Stimulated activated CD8-positive, alpha-beta memory T cell treated with anti-CD3 and anti-CD28 coated beads, Interleukin-4, amount 100 ng/mL, for 48 hours (primary cell): ENCODE results near the gene KCTD17.

Experiments used
- DNase-seq: peaks from one replicate; pipeline ENCODE4 v3.0.0-alpha.2; 2020

KCTD17 gene

DNA sequence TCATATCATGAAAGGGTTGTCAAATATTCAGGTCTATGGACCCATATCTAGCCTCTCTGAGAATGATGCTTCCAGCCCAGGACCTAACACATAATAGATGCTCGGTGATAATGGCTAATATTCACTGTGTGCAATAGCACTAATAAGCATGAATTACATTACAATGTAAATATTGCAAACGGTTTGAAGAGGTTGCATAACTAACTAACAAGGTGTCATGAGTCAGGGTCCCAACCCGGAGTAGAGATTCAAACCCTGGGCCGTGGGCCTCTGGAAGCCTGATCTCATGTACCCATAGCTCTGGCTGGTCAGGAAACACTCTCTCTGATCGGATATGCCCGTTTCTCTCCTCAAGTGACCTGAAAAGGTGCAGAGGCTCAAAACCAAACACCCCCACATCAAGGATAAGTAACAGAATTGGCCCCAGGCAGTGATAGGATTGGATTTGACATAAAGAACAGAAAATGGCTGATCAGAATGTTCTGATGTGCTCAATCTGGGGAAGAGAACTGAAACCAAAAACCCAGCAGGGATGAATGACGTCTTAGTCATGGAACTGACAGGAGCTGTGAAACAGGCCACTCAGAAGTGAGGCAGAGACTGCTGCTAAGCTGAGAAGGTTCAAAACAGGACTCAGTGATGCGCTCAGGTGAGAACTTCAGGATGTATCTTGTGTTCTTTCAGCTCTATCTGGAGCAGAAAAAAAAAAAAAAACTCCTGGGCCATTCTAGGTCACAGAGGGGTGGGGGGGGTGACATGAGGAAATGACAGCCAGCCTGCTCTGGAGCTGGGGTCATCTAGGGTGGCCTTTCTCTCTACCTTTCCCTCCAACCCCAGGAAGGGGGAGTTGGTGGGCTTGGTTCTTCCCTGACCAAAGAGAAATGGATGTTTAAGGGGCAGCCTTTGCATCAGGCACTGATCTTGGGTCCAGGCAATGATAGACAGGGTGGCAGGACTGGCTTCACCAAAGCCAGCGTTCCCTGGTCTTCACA lies 6.6 kb upstream of the KCTD17 start:
- peak; percentile 46 for DNase-seq

DNA sequence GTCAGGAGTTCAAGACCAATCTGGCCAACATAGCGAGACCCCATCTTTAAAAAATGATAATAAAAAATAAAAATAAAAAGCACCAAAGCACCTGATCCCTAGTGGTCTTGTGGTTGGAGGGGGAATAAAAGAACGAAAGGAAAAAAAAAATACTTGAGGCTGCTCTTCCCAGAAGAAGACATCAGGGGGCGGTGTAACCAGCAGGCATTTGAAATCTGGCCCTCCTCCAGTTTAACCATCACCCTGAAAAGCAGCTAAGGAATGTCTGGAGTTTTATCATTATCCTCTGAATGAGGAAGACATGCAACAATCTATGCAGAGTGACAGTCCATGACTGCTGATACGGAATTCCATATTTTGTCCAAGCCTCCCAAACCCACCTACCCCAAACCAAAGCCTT lies 5.6 kb upstream of the KCTD17 start:
- DNase-seq = no peak

DNA sequence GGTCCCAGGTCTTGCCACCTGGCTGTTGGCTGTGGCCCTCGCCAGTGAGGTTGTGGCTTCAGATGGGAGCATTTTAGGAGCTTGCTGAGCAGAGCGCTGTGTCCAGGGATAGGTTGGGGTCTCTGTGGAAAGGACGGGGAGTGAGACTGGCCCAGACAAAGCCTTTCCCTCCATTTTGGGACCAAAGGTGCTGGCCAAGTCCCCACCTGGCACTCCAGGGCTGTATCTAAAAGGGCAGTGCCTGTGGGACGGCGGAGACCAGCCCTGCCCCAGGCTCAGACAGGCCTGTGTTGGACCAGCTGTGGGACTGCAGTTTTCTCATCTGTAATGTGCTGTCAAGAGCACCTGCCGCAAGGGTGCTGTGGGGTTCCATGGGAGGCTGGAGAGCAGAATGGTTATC lies 5.0 kb upstream of the KCTD17 start:
- no peak for DNase-seq

DNA sequence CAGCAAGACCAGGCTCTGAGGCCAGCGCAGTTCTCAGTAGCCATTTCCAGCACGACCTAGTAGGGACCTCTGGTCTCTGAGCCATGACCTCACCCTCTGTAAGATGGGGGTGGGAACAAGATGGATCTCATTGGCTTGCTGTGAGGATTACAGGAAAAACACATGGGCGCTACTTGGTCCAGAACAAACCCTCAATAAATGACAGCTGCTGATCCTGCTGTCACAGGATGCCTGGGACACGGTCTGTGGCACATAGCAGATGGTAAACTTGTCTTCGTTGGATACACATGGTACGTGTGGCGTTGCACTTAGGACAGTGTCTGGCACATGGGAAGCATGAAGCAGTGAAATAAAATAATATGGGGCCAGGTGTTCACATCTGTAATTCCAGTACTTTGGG lies 4.5 kb upstream of the KCTD17 start:
- no peak for DNase-seq

DNA sequence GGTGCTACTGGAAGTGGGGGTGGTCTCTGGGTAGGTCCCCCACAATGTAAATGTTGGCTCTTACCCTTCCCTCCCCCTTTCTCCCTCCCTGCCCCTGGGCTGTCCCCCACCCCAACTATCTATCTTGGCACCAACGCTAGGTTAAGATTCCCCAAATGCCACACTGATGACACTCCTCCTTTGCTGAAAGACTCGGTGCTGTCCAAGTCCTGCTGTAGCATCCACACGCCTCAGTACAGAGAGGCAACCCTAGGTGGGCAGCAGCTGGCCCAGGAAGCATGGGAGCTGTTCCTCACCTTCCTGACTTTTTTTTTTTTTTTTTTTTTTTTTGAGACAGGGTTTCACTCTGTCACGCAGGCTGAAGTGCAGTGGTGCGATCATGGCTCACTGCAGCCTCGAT lies 3.4 kb upstream of the KCTD17 start:
- DNase-seq = no peak

DNA sequence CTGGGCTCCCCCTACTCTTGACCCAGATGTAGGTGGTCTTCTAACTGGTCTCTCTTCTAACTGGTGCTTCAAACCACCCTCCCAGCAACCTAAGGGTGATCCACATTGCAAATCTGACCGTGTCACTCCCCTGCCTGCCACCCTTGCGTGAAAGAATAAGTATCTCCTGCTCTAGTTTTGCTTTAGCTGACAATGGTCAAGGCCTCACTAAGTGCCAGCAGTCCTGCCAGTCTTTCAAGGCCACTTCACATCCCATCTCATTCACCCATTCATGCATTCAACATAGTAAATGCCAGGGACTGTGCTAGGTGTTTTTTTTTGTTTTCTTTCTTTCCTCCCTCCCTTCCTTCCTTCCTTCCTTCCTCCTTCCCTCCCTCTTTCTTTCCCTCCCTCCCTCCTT lies 2.3 kb upstream of the KCTD17 start:
- DNase-seq = no peak

DNA sequence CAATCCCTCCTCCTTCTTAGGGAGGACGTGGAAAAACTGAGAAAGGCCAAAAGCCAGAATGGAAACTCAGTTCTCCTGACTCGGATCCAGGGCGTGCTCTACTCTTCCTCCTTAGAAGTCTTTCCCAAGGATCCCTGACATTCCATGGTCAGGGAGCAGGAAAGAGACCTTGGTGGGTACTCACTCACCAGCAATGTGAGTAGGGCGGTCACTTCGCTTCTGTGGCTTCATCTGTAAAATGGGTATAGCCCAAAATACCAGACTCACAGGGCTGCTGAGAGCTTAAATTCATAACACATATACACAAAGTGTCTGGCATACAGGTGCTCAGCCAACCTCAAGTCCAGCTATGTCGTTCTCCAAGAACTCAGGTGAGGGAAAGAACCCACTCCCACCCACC lies 629 bp upstream of the KCTD17 start:
- no peak for DNase-seq

DNA sequence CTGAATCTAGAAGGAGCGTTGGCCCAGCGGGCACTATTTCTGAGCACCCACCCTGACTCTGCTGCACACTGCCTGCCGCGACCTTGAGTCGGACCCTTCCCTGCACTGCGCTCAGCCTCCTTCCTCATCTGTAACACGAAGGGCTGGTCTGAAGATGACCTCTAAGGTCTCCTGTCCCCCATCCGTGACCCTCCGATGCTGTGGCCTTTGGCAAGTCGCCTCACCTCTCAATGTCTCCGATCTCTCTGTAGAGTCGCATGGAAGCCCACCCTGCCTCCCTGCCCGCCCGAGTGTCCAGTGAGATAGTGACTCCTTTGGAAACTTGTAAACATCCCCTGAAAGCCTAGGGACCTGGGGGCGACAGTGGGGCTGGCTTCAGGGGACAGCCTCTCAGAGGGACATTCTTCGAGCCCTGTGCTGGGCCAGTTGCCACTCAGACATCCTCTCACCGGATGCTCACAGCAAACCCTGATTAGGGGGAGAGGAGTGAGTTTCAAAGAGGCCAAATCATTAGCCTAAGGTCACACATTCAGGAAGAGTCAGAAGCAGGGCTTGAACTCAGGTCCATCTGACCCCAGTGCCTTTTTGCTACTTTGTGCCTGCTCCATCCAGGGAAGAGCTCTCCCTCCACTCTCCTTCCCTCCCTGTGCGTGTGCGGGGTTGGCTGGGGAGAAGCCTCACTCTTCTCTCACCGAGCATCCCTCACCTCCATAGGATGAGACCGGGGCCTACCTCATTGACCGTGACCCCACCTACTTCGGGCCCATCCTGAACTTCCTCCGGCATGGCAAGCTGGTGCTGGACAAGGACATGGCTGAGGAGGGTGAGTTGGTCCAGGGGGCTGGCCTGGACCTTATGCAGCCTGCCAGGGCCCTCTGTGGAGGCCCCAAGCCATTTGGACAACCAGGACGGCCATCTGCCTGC lies 1.1 kb downstream of the KCTD17 start:
- DNase-seq = no peak

DNA sequence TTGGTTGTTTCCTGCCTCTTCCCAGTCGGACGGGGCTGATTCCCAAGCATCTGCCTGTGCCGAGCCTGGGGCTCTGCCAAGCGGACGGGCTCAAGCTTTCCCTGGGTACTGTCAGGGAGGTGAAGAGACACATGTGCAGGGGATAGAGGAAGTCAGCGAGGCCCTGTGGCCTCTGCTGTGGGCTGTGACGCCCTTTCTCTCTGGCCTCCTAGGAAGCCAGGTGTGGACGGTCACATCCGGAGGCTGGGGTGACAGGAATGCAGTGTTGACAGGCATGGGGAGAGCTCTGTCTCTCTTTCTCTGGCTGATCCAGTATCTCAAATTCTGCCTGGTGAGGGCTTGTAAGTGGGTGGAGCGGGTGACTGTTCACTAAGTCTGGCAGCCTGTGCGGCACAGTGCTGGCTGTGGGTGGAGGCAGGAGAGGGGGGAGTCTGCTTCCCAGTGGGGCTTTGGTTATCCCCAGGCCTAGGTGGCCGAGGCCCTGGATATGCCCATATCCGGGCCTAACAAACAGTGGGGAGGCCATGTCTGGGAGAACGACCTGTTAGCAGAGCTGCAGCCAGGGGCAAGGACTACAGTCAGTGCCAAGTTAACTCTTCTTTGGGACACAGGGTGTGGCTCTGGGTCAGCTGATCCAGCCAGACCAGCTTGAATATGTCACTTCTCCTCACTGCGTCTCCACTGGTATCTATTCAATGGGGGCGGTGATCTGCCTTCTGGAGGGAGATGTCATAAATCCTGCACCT lies 1.9 kb downstream of the KCTD17 start:
- no peak for DNase-seq

DNA sequence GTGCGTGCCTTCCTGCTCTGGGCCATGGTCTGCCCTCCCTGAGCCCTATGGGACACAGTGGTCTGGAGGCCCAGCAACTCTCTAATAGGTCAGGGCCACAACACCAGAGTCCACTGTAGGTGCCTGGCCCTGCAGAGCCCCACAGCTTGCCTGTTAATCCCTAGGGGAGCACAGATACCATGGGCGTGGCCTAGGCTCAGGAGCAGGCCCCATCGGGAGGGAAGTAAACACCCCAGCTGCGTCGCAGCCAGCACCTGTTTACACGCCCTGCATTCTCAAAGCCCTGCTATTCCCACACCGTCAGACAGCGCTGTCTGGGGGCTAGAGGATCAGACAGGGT lies 2.5 kb downstream of the KCTD17 start:
- no peak for DNase-seq

DNA sequence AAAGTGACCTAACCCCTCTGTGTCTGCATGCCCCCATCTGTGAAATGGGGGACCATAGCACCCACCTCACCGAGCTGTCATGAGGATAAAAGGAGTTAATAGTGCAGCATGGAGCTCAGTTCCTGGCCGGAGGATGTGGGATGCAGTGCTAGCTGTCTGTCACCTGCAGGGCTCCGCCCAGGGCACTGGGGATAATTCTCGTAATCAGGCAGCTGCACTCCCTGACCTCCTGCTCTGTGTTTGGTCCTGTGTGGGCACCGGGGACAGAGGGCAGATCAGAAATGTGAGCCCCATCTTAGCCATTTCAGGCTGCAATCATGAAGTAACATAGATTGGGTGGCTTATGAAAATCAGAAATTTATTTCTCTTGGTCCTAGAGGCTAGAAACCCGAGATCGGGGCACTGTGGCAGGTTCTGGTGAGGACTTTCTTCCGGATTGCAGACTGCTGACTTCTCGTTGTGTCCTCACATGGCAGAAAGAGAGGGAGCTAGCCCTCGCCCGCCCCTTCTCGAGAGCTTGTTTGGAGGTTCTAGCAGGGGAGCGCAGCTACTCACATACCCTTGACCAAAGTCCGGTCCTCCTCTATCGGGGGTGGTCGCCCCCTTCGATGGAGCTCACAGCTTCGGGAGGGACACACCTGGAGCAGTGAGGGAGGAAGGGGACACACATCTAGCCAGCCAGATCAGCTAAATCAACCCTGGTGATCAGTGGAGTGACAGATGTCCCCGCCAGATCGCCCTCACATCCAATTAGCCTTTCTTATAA lies 3.2 kb downstream of the KCTD17 start:
- no peak for DNase-seq

DNA sequence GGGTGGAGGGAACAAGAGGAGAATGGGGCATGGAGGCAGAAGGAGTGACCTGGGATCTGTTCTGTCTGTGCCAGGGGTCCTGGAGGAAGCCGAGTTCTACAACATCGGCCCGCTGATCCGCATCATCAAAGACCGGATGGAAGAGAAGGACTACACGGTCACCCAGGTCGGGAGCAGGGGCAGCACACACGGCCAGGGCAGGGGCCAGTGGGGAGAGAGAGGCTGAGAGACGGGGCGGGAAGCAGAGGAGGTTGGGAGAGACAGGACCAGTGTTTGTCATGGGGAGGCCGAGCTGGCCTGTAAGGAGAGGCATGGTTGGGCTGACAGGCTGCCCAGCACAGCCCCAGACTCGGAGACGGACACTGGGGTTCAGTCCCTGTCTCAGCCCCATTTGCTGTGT lies 4.7 kb downstream of the KCTD17 start:
- DNase-seq = no peak

DNA sequence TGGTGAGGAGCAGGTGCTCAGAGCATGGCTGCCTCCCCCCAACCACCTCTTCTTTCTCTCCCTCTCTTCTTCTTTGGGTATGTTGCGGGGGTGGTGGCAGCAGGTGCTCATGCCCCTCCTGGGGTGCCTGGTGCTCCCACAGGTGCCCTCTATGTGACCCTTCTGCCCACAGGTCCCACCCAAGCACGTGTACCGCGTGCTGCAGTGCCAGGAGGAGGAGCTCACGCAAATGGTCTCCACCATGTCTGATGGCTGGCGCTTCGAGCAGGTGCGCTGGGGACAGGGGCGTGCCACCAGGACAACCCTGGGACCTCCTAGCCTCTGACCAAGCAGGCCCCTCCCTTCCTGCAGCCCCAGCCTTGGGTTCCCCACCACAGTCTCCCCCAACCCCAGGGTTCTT lies 5.7 kb downstream of the KCTD17 start:
- no peak for DNase-seq

DNA sequence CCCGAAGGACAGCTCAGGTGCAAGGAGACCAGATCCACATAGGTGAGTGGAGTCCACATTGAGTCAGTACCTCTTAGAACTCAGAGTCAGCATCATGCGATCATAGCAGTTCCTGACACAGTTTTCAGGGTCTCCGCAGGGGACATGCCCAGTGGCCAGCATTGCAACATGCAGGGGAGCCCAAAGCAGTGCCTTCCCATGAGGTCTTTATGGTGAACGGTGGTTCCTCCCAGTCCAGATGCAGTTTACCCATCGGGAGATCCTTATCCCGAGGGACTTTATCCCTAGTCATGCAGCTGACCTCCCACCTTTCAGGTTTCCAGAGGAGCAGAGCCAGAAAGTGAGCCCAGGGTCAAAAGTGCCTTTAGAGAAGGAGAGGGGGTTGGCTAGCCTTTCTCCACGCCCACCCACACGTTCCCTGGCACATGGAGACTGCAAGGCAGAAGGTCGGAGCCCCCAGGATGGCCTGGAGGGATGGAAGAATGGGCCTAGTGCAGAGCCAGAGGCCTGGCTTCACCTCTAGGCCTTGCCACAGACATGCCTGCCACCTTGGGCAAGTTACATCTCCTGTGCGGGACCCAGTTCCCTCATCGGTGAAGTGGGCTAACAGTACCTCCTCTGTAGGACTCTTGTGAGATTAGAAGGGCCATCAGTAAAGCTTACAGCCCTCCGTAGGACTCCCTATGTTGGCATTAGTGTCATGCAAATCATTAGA lies 6.4 kb downstream of the KCTD17 start:
- DNase-seq = no peak

DNA sequence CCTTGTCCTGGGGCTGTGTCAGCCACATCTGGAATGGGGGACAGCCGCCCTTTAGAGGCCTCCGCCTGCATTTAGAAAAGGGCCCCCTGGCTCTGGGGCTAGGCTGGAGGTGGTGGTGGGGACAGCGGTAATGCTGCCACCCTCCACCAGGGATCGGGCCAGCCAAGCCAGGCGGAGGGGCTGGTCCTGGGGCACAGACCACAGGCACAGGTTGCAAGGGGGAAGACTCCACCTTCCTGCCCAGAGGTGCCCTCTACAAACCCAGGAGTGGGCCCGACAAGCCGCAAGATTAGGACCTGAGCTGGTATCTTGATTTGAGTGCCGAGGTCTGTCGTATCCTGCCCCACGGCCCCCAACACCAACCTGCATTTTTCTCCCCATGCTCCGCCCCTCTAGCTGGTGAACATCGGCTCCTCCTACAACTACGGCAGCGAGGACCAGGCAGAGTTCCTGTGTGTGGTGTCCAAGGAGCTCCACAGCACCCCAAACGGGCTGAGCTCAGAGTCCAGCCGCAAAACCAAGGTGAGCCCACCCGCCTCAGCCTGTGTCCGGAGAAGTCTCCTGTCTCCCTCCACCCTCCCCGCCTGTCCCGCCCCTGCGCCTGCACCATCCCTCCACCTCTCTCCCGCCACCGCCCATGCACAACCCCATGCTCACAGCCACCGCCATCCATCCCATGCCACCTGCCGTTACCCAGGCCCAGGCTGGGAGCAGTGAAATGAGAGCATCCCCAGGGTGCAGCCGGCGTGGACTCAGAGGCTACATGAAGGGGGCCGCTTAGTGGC lies 7.6 kb downstream of the KCTD17 start:
- no peak for DNase-seq

DNA sequence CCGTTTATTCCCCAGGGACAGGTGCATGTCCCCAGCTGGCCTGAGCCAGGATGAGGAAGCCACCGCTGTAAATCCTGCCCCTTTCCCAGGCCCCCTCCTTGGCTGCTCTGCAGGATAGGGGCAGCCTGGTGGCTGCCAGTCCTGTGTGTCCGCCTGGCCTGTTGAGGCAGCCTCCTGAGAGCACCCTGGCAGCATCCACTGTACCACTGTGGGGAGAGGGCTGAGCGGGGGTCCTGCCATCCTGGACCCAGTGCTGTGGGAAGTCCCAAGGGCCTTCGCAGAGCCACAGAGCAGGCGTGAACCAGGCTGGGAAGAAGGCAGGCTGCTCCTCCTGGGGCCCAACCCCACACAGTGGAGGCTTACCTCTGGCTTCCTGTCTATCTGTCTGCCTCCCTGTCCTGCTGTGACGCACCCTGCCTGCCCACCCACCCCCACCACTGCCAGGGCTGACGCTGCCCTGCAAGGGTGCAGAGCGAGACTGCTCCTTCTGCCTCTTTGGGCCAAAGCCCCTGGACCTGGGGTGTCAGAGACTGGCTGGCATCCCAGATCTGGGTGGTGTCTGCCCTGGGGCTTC lies 8.4 kb downstream of the KCTD17 start:
- DNase-seq = peak; percentile 53

DNA sequence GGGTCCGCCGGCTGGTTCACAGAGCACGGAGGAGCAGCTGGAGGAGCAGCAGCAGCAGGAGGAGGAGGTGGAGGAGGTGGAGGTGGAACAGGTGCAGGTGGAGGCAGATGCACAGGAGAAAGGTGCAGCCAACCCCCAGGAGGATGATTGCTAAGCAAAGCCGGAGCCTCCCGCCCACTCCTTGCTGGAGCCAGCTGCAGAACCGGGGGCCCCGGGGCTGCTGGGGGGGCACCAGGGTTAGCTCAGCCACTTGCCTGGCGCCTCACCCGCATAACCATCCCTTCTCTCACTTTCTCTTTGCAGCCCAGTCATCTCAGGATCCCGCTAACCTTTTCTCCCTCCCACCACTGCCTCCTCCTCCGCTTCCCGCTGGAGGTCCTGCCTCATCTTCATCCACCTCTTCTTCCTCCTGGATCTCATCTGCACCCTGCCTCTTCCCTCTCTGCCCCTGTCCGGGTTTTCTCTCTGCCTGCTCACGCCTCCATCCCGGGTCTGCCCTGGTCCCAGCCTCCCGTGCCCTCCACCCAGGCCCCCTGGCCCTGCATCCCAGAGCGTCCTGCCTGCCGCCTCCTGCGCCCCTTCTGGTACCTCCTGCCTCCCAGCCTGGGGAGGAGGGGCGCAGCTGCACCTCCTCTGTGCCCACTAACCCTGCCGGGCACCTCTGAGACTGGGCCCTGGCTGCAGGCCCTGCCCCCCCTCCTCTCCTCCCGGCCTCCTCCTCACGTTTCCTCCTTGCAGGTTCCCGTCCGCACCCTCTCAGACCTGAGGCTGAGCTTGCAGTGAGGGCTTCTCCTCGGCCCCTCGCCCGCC lies 9.5 kb downstream of the KCTD17 start:
- DNase-seq = peak; percentile 85

DNA sequence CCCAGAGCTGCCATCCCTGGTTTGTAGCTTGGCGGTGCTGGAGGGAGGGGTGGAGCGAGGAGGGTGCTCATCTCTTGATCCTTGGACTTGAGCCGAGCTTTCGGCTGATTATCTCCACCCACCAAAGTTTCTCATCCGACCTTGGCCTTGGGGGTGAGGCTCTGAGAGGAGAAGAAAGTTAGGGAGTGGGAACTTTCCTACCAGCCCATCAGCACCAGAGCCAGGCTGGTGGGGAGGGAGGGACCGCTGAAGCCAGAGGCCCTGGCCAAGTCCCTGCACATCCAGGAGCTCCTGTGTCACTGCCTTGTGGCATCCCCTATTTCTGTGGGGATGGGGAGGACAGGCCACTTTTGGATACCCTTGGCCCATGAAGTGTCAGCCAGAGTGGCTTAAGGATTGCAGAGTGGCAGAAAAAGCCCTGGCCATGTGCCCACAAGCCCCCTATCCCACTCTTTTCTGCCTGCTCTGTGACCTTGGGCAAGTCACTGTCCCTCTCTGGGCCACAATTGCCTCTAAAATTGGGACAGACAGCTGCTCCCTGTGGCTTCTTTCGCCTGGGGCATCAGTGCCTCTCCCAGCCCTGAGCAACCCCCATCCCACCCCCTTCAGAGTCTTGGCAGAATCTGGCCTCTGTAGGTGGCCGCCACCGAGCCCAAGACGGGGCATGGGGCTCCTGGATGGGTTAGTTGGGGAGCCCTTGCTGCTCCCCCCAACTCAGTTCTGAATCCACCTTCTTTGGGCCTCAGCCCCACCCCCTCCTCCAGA lies 10.3 kb downstream of the KCTD17 start:
- DNase-seq = no peak

DNA sequence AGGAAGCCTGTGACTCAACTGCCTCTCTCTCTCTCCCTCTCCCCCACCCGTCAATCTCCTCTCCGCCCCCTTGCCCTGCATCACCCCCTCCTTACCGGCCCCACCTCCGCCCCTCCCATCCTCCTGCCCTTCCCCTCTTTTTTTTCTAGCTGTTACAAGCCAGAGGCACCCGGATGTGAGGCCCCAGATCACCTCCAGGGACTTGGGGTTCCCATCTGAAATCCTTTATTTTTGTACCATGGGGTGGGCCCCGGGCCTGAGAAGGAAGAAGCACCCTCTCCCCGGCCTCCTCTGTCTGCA lies 10.8 kb downstream of the KCTD17 start:
- peak; percentile 47 for DNase-seq
